Lung microvascular endothelial cell (primary cell): Measurements from ENCODE around the gene DUSP18. TPM values are rescaled to one million over a fixed set of nuclear protein-coding genes. Genes with fewer than 3 reads are reported as not detected.

Source experiments
- DNase-seq, 2 donors: peaks; one replicate each; pipeline versions ENCODE4 v3.0.0 to v3.0.0-alpha.2; 2010; ENCODE audit warnings: low read depth in 2 of 2
- total RNA-seq: library from RNA; depleted of rRNA; stranded (reverse); fragments of >200 nt; gene quantifications from 2 replicates; pipeline ENCODE4 v1.2.1, GENCODE V29; 2014

DUSP18 gene
- 8.3 and 8.9 TPM in 2 replicates for total RNA-seq

GRCh38 chr22:30667494-30668385, at the start of gene DUSP18:
TSS of gene DUSP18 (minus strand) at chr22:30667875. CDS start at chr22:30664003, 3,872 bp downstream.
- DNase-seq, result peak; percentile 93 to 94

GRCh38 chr22:30714062-30714461, 46.4 kb upstream of the DUSP18 start:
- no peak for DNase-seq

DNA sequence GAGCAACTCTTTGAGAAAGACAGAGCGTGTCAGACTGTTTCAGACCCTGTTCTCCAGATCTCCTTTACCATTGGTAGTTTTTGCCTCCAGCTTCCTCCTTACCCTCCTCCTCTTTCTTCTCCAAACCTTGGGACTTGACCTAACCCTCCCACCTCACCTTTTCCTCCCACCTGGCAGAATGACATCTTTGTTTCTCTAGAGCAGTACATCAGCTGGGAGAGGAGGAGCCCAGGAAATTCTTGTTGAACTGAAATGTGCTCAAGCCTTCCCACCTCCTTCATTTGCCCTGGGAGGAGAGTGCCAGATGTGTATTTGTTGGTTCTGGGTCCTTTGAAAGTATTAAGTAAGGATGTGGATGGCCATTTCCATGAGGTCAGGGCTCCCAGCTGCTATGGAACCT, 44.4 kb upstream of the DUSP18 start:
- no peak for DNase-seq

- peak in 1 of 2 donors; percentile 37 for DNase-seq
These were observed 42.3 kb upstream of the DUSP18 start for GRCh38 chr22:30709980-30710379.

- DNase-seq, result no peak
These were observed 38.3 kb upstream of the DUSP18 start for GRCh38 chr22:30705710-30706651.

GRCh38 chr22:30704978-30705377, 37.3 kb upstream of the DUSP18 start:
- DNase-seq, result no peak

- DNase-seq, result no peak
These were observed 35.2 kb upstream of the DUSP18 start for GRCh38 chr22:30702856-30703255.

DNA sequence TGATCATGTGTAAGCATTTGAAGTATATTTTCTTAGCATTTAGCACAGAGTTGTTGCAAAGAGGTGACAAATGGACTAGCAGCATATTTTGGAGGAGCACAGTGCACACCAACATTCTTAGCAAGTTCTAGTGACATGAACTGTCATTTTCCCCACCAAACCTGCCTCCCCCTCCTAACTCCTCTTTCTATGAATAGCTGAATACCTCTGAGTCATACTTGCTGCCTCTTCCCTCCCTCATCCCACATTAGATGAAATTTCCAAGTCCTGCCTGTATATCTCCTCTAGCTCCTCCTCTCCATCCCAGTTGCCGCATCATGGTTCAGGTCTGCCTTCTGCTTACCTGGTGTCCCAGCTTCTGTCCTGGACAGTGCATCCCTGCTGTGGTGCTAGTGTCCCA, 34.2 kb upstream of the DUSP18 start:
- DNase-seq, result peak; percentile 18 to 22

DNA sequence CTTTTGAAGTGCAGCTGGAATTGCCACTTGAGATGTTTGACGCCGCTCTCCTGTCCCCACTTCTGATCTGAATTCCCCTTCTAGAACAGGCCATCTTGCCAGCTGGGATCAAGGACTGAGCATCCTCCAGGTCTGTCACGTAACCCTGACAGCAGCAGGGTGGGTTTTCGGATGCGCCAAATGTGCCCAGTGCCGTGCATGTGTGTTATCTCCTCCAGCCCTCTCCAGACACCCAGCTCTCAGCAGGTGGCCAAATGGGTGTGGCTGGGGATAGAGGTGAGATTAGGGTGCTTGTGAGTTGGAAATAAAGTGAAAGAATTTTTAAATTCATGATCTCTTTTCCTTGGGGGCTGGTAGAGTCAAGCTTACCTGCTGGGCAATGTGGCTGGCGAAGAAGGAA, 30.3 kb upstream of the DUSP18 start:
- DNase-seq, result no peak

GRCh38 chr22:30695871-30696655, 28.4 kb upstream of the DUSP18 start:
- no peak for DNase-seq

DNA sequence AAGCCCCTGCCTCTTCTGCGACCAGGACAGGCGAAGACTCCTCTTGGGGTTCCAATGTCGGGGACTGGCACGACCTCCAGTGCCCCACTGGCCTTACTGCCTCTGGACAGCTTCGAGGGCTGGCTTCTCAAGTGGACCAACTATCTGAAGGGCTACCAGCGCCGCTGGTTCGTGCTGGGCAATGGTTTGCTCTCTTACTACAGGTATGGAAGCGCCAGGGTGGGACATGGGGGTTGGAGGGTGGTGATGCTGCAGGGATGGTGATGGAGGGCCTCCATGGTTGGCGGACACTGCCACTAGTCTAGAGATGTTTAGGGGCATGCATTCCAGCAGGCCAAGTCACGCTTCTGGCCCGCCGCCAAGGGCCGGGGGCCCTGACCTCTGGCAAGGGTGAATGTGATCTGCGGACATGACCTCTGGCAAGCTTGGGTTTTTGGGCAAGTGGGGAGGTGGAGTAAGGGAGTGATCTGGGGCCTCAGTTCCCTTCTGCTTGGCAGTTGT, 27.7 kb upstream of the DUSP18 start:
- DNase-seq, result peak in 1 of 2 donors; percentile 17

GRCh38 chr22:30694640-30695350, 27.1 kb upstream of the DUSP18 start, which contains the start of gene OSBP2:
TSS of gene OSBP2 (plus strand) at chr22:30694874. CDS start at chr22:30694910, 36 bp downstream.
- peak; percentile 29 to 65 for DNase-seq

GRCh38 chr22:30694171-30694639, 26.5 kb upstream of the DUSP18 start:
- DNase-seq, result peak; percentile 45 to 58

- peak in 1 of 2 donors; percentile 58 for DNase-seq
These were observed 23.5 kb upstream of the DUSP18 start for GRCh38 chr22:30691204-30691603.

GRCh38 chr22:30689622-30690021, 21.9 kb upstream of the DUSP18 start:
- DNase-seq, result no peak

DNA sequence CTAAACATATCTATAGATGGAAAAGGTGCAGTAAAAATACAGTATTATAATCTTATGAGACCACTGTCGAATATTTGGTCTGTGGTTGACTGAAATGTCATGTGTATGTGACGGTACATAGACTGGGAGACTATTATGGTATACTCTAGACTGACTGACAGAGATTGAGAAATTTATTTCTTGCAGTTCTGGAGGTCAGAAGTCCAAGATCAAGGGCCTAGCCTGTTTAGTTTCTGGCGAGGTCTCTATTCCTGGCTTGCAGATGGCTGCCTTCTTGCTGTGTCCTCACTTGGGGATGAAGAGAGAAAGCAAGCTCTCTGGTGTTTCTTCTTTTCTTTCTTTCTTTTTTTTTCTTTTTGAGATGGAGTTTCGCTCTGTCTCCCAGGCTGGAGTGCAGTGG, 19.7 kb upstream of the DUSP18 start:
- no peak for DNase-seq

DNA sequence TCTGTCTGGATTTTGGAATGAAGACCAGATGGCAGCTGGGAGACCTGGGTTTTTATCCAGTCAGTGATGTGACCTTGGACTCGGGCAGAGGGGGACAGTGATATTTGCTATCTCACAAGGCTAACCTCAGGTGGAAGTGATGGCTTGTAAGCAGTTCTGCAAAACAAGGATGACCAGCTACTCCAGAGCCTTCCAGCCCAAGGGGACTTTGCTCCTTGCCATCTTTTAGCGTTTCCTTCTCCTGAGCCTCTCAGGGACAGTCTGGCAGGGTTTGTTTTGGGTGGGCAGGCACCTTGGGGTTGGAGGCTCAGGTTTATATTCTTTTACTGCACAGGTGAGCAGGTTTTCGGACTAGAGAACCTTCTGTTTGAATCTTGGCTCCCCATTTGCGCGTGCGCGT, 17.5 kb upstream of the DUSP18 start:
- no peak for DNase-seq

DNA sequence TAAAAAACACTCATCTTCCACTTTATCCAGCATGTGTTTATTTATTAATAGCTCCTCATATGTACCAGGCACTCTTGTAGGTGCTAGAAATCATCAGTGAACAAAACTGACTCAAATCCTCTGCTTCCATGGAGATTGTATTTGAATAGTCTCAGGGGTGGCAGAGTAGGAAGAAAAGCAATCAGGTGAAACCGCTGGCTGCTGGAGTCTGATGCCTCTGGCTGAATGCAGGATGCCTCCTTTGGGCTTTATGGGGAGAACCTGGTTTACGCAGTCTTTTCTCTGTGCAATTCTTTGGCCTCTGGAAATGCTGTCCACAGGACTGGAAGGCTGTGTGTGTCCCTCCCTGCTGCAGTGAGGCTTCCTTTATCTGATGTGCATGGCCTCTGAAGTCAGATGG, 14.2 kb upstream of the DUSP18 start:
- no peak for DNase-seq

DNA sequence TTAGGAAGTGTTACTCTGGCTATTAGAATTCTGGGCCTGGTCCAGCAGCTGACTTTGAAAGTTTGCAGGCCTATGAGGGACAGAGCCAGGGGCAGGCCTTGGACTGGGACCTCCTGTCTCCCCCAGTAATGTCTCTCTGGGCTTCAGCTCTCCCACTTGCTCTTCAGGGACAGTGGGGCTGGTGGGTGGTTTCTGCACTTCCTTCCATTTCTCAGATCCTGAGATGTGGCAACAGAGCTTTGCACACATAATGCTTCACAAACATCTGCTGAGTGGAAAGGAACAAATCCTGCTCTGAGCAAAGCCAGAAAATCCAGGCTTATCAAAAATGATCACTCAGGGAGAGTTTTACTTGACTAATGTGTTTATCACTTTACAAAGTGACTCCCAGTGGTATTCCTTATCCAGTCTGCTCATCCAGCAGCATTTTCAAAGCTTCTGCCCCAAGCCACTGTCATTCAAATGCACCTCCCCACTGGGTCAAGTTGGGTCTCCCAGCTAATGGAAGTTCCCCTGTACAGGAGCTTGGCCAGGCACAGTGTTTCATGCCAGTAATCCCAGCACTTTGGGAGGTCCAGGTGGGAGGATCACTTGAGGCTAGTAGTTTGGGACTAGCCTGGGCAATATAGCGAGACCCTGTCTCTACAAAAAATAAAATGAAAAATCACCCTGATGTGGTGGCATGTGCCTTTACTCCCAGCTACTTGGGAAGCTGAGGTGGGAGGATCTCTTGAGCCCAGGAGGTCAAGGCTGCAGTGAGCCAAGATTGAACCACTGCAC, 13.5 kb upstream of the DUSP18 start:
- no peak for DNase-seq
